ENCODE data around the gene TRIM60.
"Not testable (repeated sequence)": the region's sequence is repeated elsewhere in the genome, so short reads cannot be mapped to it uniquely, and the experiment has no call there.

DNA sequence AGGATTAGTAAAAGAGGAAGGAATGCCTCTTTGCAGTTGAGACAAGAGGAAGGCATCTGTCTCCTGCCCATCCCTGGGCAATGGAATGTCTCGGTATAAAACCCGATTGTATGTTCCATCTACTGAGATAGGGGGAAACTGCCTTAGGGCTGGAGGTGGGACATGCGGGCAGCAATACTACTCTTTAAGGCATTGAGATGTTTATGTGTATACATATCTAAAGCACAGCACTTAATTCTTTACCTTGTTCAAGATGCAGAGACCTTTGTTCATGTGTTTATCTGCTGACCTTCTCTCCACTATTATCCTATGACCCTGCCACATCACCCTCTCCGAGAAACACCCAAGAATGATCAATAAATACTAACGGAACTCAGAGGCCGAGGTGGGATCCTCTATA lies 35.7 kb upstream of the TRIM60 start:
- TF ChIP-seq POLR2AphosphoS5, EP300 (IDR thresholded peaks at IDR 0.05): not testable (repeated sequence)
